Thoracic aorta (tissue), 2 donors: ENCODE results near the gene ATL2. TPM values are rescaled to one million over a fixed set of nuclear protein-coding genes. Genes with fewer than 3 reads are reported as not detected.

ENCODE experiments used
- ATAC-seq: fragments of 150-250 bp; one replicate; pipeline ENCODE4 v1.8.0; 2017; ENCODE audit warnings: low read depth; ENCODE audit not compliant: insufficient number of reproducible peaks, low FRiP score
- DNase-seq: peaks from one replicate; pipeline ENCODE4 v3.0.0-alpha.2; 2020; ENCODE audit warnings: low spot score
- H3K27ac ChIP-seq, 2 donors: fragments of 200-600 bp; sonication (generic); 1 replicate in 1 of 2; 2 replicates in 1 of 2; pipeline ENCODE4 v1.5.1; 2016; ENCODE audit warnings: mild to moderate bottlenecking in 2 of 2, moderate library complexity in 2 of 2
- H3K27me3 ChIP-seq: fragments of 200-600 bp; sonication (generic); replicated peaks from 2 replicates; pipeline ENCODE4 v1.6.0; 2016; ENCODE audit warnings: mild to moderate bottlenecking; ENCODE audit not compliant: insufficient read depth
- H3K36me3 ChIP-seq: fragments of 200-600 bp; sonication (generic); one replicate; pipeline ENCODE4 v1.5.1; 2016
- H3K4me1 ChIP-seq, 2 donors: fragments of 200-600 bp; sonication (generic); 1 replicate in 1 of 2; 2 replicates in 1 of 2; pipeline versions ENCODE4 v1.5.1 to v1.6.0; 2016; ENCODE audit warnings: low read depth in 2 of 2, mild to moderate bottlenecking in 1 of 2; ENCODE audit not compliant: control insufficient read depth in 1 of 2
- H3K4me3 ChIP-seq: fragments of 200-600 bp; sonication (generic); 2 replicates; pipeline ENCODE4 v1.5.1; 2016; ENCODE audit warnings: mild to moderate bottlenecking
- H3K9me3 ChIP-seq: fragments of 200-600 bp; sonication (generic); 2 replicates; pipeline ENCODE4 v1.5.1; 2016
- total RNA-seq, 2 donors: library from RNA; depleted of rRNA; stranded (reverse); fragments of >200 nt; gene quantifications; one replicate each; pipeline versions ENCODE4 v1.1.0 to v1.2.3, GENCODE V29; 2016
- TF ChIP-seq, protein P1 (sequence below): fragments of 200-600 bp; sonication (generic); IDR thresholded peaks from one replicate; pipeline ENCODE4 v1.5.1; 2019; ENCODE audit warnings: antibody characterized with exemption

The ATL2 gene
- total RNA-seq, 2 donors from 2014 or later = 22.7 to 71.0 TPM

DNA sequence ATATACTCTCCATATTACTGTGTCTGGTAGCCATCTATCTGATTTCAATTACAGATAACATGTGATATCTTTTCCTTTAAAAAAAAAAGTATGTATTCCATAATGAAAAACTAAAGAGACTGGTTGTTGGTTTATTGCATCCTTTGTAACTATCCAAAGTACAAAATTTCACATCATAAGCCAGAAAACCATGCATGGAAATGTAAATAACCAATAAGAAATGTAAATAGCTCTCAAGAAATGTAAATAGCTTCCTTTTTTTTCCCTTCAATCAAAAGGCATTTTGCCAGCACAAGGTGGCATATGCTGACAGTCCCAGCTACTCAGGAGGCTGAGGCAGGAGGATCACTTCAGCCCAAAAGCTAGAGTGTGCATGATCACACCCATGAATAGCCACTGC is 59.3 kb downstream of the ATL2 start:
- Histone ChIP-seq H3K4me1 (peaks cover 0 to 8% of the 10 kb centered on the region in 2 donors), H3K4me3 (no peak overlapping the region), H3K27ac (no peak overlapping the region), H3K9me3 (no peaks in the 10 kb centered on the region), H3K36me3 (peaks cover 5% of the 10 kb centered on the region), H3K27me3 (no peaks in the 10 kb centered on the region)
- TF ChIP-seq, protein P1, sequence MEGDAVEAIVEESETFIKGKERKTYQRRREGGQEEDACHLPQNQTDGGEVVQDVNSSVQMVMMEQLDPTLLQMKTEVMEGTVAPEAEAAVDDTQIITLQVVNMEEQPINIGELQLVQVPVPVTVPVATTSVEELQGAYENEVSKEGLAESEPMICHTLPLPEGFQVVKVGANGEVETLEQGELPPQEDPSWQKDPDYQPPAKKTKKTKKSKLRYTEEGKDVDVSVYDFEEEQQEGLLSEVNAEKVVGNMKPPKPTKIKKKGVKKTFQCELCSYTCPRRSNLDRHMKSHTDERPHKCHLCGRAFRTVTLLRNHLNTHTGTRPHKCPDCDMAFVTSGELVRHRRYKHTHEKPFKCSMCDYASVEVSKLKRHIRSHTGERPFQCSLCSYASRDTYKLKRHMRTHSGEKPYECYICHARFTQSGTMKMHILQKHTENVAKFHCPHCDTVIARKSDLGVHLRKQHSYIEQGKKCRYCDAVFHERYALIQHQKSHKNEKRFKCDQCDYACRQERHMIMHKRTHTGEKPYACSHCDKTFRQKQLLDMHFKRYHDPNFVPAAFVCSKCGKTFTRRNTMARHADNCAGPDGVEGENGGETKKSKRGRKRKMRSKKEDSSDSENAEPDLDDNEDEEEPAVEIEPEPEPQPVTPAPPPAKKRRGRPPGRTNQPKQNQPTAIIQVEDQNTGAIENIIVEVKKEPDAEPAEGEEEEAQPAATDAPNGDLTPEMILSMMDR = no peak
- ATAC-seq (no peak), DNase-seq (no peak)

DNA sequence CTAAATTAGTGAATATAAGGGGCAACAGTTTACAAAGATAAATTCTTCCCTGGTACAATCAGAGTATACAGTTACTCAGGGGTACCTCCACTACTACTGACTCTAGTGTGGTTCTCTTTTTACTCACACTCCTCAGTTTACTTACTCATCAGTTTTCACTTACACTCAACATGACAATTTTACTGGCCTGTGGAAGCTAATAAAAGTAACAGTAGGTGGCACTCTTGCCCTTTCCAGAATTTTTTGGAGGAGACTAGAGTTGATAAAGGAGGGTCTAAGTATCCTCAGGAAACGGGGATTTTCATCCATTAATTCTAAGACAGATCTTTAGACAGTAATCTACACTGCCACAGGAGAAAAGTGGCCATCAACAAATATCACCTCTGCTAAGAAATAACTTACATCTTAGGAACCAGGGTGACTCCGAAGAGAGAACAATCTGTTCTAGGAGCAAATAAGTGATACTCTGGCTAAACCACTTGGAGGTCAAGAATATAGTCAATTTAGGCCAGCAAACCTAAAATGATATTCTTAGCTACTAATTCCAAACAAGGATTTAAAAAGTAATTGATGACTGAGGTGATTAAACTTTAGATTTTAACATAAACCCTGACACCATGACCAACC is 61.3 kb downstream of the ATL2 start:
- no peak overlapping the region for H3K27ac ChIP-seq
- ATAC-seq = no peak

DNA sequence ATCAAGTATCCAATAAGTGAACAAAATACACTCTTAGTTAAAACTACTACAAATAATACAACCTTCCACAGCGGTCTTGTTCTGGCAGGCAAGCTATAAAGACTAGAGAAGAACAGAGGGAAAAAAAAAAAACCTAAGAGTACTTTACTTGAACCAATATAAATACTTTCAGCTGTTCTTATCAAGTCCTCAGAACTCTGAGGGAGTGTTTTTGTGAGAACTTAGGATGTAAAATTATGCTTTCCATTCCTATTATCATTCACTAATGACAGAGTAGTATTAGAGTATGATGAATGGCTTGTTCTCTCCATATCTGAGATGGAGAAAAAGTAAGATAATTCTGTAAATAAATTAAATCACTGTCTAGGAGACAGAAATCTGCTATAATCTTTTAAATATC is 68.3 kb downstream of the ATL2 start:
- no peaks in the 10 kb centered on the region for H3K9me3 ChIP-seq
- no peaks in the 10 kb centered on the region for H3K4me1 ChIP-seq
- no peak for ATAC-seq
- no peak for DNase-seq
- no peaks in the 10 kb centered on the region for H3K27me3 ChIP-seq
- TF ChIP-seq, protein P1 = no peak
- peaks cover 9% of the 10 kb centered on the region for H3K36me3 ChIP-seq
- no peak overlapping the region for H3K4me3 ChIP-seq
- no peak overlapping the region for H3K27ac ChIP-seq

More for the DNA sequence above, 61.3 kb downstream of the ATL2 start:
- H3K36me3 ChIP-seq = peaks cover 12% of the 10 kb centered on the region
- no peaks in the 10 kb centered on the region for H3K9me3 ChIP-seq
- DNase-seq = no peak
- no peaks in the 10 kb centered on the region for H3K27me3 ChIP-seq
- H3K4me1 ChIP-seq = peaks cover 0 to 8% of the 10 kb centered on the region in 2 donors
- TF ChIP-seq, protein P1 = peak; percentile 56
- H3K4me3 ChIP-seq = no peak overlapping the region

DNA sequence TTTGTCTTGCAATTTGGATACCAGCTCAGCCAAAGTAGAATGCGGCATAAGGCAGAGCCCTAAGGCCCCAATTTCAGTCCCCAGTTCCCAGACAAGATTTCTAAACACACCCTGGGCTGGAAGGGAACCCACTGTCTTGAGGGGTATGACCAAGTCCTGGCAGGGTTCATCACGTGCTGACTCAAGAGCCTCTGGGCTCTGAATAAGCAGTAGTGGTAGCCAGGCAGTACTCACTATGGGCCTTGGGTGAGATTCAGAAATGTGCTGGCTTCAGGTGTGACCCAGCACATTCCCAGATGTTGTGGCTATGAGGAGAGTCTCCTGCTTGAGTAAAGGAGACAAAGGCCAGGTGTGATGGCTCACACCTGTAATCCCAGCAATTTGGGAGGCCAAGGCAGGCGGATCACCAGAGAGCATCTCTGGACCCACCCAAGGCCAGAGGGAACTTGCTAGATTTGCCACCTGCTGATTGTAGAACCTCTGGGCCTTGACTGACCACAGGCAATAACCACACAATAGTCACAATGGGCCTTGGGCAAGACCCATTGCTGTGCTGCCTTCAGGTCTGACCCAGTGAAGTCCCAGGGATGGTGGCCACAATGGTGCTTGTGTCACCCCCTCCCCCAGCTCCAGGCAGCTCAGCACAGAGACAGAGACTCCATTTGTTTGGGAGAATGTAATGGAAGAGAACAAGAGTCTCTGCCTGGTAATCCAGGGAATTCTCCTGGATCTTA is 74.9 kb downstream of the ATL2 start:
- Histone ChIP-seq H3K4me3 (no peak overlapping the region), H3K27ac (no peak overlapping the region), H3K27me3 (no peaks in the 10 kb centered on the region), H3K9me3 (no peaks in the 10 kb centered on the region), H3K36me3 (peaks cover 13% of the 10 kb centered on the region), H3K4me1 (peaks cover 0 to 4% of the 10 kb centered on the region in 2 donors)
- ATAC-seq (no peak), DNase-seq (no peak)
- TF ChIP-seq, protein P1 = no peak

DNA sequence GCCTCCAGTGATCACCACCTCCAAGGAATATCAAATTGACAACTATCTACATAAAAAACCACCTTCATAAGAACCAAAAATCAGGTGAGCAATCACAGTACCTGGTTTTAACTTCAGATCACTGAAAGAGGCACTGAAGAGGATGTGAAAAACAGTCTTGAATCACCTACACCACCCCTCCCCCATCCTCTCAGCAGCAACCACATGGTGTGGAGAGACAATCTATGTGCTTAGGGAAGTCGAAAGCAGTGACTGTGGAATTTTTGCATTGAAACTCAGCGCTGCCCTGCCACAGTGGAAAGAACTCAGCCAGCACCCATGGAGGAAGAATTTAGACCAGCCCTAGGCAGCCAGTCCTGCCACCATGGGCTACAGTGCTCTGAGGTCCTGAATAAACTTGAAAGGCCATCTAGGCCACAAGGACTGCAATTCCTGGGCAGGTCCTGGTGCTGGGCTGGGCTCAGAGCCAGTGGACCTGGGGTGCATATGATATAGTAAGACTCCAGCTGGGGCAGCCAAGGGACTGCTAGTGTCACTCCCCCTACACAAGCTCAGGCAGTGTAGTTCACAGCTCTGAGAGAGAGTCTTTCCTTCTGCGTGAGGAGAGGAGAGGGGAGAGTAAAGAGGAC is 75.6 kb downstream of the ATL2 start:
- ATAC-seq (no peak), DNase-seq (no peak)
- Histone ChIP-seq H3K9me3 (no peaks in the 10 kb centered on the region), H3K27me3 (no peaks in the 10 kb centered on the region), H3K27ac (no peak overlapping the region), H3K4me3 (no peak overlapping the region), H3K36me3 (peaks cover 16% of the 10 kb centered on the region), H3K4me1 (peaks cover 0 to 4% of the 10 kb centered on the region in 2 donors)
- TF ChIP-seq, protein P1 = no peak
